ENCODE measurements around the gene METTL3. TPM values are rescaled to one million over a fixed set of nuclear protein-coding genes. Genes with fewer than 3 reads are reported as not detected.

METTL3 gene
- total and polyA plus RNA-seq, 2 of the 13 experiments (the other 11 are each of a cell fraction or from before 2014, with no cell fraction given) = 123 to 130 TPM

DNA sequence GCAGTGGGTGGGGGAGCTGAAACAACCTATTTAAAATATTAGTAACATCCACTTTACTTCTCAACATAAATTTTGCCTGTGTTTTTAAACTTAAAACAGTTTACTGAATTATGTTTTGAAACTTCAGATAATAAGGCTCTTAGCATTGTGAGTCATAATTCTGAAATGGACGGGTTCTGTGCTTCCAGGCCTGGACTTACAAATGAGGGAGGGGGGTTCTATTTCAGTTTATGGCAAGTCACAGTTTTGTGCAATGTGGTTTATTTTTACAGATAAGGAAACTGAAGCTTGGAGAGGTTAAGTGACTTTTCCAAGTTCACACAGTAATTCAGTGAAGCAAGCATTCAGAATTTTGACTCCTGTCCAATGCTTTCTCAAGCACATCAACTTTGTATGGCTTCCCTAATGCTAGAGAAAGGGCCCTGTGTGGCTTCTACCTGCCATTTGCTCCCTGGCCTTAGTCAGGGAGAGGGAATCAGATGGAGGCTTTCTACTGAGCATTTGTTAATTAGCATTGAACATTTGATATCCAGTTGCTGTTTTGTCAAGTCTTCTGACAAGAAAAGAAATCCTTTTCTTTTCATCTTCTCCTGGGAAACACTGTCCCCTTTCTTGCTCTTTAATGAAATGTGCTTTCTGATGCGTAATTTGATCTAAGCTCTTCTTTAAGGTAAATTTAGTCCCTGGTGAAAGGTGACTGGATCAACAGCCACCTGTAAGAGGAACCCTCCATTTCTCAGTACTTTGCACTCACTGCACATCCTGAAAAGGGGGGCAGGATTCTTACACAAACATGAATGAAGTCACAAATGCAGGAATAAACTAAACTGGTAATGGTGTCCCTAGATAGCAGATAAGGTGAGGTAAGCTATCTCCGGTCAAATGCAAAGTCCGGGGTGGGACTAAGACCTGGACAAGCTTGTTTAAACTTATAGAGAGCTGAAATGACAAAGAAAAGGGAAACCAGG, 17.5 kb upstream of the METTL3 start (continued):
- TF ChIP-seq NPAS2 (CRISPR knock-in tag; IDR thresholded peaks at IDR 0.05; ENCODE audit: borderline replicate concordance) = no peak
- TF ChIP-seq DMAP1 (CRISPR knock-in tag; IDR thresholded peaks at IDR 0.05) = peak; percentile 72
- TF ChIP-seq MED1 (CRISPR knock-in tag; IDR thresholded peaks at IDR 0.05) = peak; percentile 92
- peak; percentile 62; the same call in 1 of the 2 replicates for TF ChIP-seq MEIS1 (CRISPR knock-in tag; IDR thresholded peaks at IDR 0.05; ENCODE audit: borderline replicate concordance)
- TF ChIP-seq ATM (IDR thresholded peaks at IDR 0.05; ENCODE audit: borderline replicate concordance) = no peak
- no peak for TF ChIP-seq FOXA1 (IDR thresholded peaks at IDR 0.05)
- peak; percentile 78 for TF ChIP-seq FOXA1 (CRISPR knock-in tag; IDR thresholded peaks at IDR 0.05)
- TF ChIP-seq PRPF4 (IDR thresholded peaks at IDR 0.05; ENCODE audit: low read depth, low read length, poor library complexity, severe bottlenecking) = no peak
- peak; percentile 54; the same call in 1 of the 2 replicates for TF ChIP-seq ZNF12 (CRISPR knock-in tag; IDR thresholded peaks at IDR 0.05)
- no peak for TF ChIP-seq KLF12 (CRISPR knock-in tag; IDR thresholded peaks at IDR 0.05; ENCODE audit: borderline replicate concordance)
- TF ChIP-seq IRF1 (CRISPR knock-in tag; IDR thresholded peaks at IDR 0.05; ENCODE audit: low read depth) = no peak
- TF ChIP-seq THYN1 (CRISPR knock-in tag; IDR thresholded peaks at IDR 0.05; ENCODE audit: borderline replicate concordance, low read depth) = 0 out of 2 replicates have a peak, but pooled peaks have one; percentile 59
- TF ChIP-seq, protein P1, sequence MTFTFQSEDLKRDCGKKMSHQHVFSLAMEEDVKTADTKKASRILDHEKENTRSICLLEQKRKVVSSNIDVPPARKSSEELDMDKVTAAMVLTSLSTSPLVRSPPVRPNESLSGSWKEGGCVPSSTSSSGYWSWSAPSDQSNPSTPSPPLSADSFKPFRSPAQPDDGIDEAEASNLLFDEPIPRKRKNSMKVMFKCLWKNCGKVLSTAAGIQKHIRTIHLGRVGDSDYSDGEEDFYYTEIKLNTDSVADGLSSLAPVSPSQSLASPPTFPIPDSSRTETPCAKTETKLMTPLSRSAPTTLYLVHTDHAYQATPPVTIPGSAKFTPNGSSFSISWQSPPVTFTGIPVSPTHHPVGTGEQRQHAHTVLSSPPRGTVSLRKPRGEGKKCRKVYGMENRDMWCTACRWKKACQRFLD (CRISPR knock-in tag; IDR thresholded peaks at IDR 0.05; ENCODE audit: borderline replicate concordance) = no peak
- TF ChIP-seq, protein P2, sequence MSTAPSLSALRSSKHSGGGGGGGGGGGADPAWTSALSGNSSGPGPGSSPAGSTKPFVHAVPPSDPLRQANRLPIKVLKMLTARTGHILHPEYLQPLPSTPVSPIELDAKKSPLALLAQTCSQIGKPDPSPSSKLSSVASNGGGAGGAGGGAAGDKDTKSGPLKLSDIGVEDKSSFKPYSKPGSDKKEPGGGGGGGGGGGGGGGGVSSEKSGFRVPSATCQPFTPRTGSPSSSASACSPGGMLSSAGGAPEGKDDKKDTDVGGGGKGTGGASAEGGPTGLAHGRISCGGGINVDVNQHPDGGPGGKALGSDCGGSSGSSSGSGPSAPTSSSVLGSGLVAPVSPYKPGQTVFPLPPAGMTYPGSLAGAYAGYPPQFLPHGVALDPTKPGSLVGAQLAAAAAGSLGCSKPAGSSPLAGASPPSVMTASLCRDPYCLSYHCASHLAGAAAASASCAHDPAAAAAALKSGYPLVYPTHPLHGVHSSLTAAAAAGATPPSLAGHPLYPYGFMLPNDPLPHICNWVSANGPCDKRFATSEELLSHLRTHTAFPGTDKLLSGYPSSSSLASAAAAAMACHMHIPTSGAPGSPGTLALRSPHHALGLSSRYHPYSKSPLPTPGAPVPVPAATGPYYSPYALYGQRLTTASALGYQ (CRISPR knock-in tag; IDR thresholded peaks at IDR 0.05) = peak; percentile 82
- peak; percentile 21; the same call in 1 of the 2 replicates for TF ChIP-seq HBP1 (CRISPR knock-in tag; IDR thresholded peaks at IDR 0.05; ENCODE audit: low read depth)
- no peak for TF ChIP-seq ZNF276 (CRISPR knock-in tag; IDR thresholded peaks at IDR 0.05; ENCODE audit: low read depth)
- TF ChIP-seq, protein P3, sequence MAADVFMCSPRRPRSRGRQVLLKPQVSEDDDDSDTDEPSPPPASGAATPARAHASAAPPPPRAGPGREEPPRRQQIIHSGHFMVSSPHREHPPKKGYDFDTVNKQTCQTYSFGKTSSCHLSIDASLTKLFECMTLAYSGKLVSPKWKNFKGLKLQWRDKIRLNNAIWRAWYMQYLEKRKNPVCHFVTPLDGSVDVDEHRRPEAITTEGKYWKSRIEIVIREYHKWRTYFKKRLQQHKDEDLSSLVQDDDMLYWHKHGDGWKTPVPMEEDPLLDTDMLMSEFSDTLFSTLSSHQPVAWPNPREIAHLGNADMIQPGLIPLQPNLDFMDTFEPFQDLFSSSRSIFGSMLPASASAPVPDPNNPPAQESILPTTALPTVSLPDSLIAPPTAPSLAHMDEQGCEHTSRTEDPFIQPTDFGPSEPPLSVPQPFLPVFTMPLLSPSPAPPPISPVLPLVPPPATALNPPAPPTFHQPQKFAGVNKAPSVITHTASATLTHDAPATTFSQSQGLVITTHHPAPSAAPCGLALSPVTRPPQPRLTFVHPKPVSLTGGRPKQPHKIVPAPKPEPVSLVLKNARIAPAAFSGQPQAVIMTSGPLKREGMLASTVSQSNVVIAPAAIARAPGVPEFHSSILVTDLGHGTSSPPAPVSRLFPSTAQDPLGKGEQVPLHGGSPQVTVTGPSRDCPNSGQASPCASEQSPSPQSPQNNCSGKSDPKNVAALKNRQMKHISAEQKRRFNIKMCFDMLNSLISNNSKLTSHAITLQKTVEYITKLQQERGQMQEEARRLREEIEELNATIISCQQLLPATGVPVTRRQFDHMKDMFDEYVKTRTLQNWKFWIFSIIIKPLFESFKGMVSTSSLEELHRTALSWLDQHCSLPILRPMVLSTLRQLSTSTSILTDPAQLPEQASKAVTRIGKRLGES (CRISPR knock-in tag; IDR thresholded peaks at IDR 0.05; ENCODE audit: borderline replicate concordance) = no peak
- no peak for TF ChIP-seq HDAC6 (IDR thresholded peaks at IDR 0.05; ENCODE audit: low read depth, low read length)
